GM21528 (cell line): ENCODE data around the gene OR4B1.

Experiments used
- ATAC-seq: cut with Tn5 transposase; IDR thresholded peaks from one replicate; pipeline ENCODE4 v1.9.1; 2021; ENCODE audit warnings: mild to moderate bottlenecking, moderate library complexity; ENCODE audit not compliant: unreplicated experiment, low FRiP score

The OR4B1 gene

GRCh38 chr11:48248902-48249301 is 32.3 kb downstream of the OR4B1 start:
- no peak for ATAC-seq

GRCh38 chr11:48261600-48261999 is 45.0 kb downstream of the OR4B1 start:
- no peak for ATAC-seq

GRCh38 chr11:48263423-48263911 is 46.9 kb downstream of the OR4B1 start, which contains the start of gene OR4X1:
Gene OR4X1, plus strand, starts transcription at chr11:48263861. Its CDS starts 0 bp downstream, at chr11:48263861.
- no peak for ATAC-seq
